ENCODE measurements around the gene ZNRF4.

The ZNRF4 gene

GRCh38 chr19:5444431-5444830 lies 10.8 kb upstream of the ZNRF4 start:
- DNase-seq (ENCODE audit: low read depth, low spot score): no peak
- Histone ChIP-seq H3K9ac (ENCODE audit: insufficient read length, low read depth) (no peak overlapping the region), H3K27me3 (ENCODE audit: insufficient read depth, insufficient read length) (peaks cover 2% of the 10 kb centered on the region), H3K4me1 (ENCODE audit: insufficient read depth, insufficient read length) (no peaks in the 10 kb centered on the region), H3K9me3 (ENCODE audit: insufficient read depth, low read length) (no peaks in the 10 kb centered on the region), H3K4me3 (ENCODE audit: insufficient read length, low read depth) (no peak overlapping the region), H3K36me3 (ENCODE audit: insufficient read depth, insufficient read length, low read length) (no peaks in the 10 kb centered on the region)
- TF ChIP-seq SUZ12 (IDR thresholded peaks at IDR 0.05; ENCODE audit: extremely low read depth, insufficient read depth, insufficient read length) (no peak), ZNF274 (IDR thresholded peaks at IDR 0.05; ENCODE audit: low read depth, low read length) (no peak), YY1 (IDR thresholded peaks at IDR 0.05; ENCODE audit: insufficient read depth, insufficient read length) (no peak)

- TF ChIP-seq YY1 (IDR thresholded peaks at IDR 0.05; ENCODE audit: insufficient read depth, insufficient read length) (no peak), ZNF274 (IDR thresholded peaks at IDR 0.05; ENCODE audit: low read depth, low read length) (no peak), SUZ12 (IDR thresholded peaks at IDR 0.05; ENCODE audit: extremely low read depth, insufficient read depth, insufficient read length) (no peak)
- H3K4me3 ChIP-seq (ENCODE audit: insufficient read length, low read depth): no peak overlapping the region
Measured at GRCh38 chr19:5445071-5445470, 10.1 kb upstream of the ZNRF4 start.

GRCh38 chr19:5445561-5446055 lies 9.6 kb upstream of the ZNRF4 start:
- Histone ChIP-seq H3K4me3 (ENCODE audit: insufficient read length, low read depth) (no peak overlapping the region), H3K27me3 (ENCODE audit: insufficient read depth, insufficient read length) (peaks cover 2% of the 10 kb centered on the region), H3K36me3 (ENCODE audit: insufficient read depth, insufficient read length, low read length) (no peaks in the 10 kb centered on the region), H3K9ac (ENCODE audit: insufficient read length, low read depth) (no peak overlapping the region), H3K9me3 (ENCODE audit: insufficient read depth, low read length) (no peaks in the 10 kb centered on the region), H3K4me1 (ENCODE audit: insufficient read depth, insufficient read length) (no peaks in the 10 kb centered on the region)
- DNase-seq (ENCODE audit: low read depth, low spot score): no peak
- TF ChIP-seq YY1 (IDR thresholded peaks at IDR 0.05; ENCODE audit: insufficient read depth, insufficient read length) (no peak), ZNF274 (IDR thresholded peaks at IDR 0.05; ENCODE audit: low read depth, low read length) (no peak), SUZ12 (IDR thresholded peaks at IDR 0.05; ENCODE audit: extremely low read depth, insufficient read depth, insufficient read length) (no peak)

More at GRCh38 chr19:5445071-5445470, 10.1 kb upstream of the ZNRF4 start:
- DNase-seq (ENCODE audit: low read depth, low spot score): no peak
- Histone ChIP-seq H3K27me3 (ENCODE audit: insufficient read depth, insufficient read length) (peaks cover 2% of the 10 kb centered on the region), H3K36me3 (ENCODE audit: insufficient read depth, insufficient read length, low read length) (no peaks in the 10 kb centered on the region), H3K4me1 (ENCODE audit: insufficient read depth, insufficient read length) (no peaks in the 10 kb centered on the region), H3K9ac (ENCODE audit: insufficient read length, low read depth) (no peak overlapping the region), H3K9me3 (ENCODE audit: insufficient read depth, low read length) (no peaks in the 10 kb centered on the region)

- peaks cover 2% of the 10 kb centered on the region for H3K27me3 ChIP-seq (ENCODE audit: insufficient read depth, insufficient read length)
- peaks cover 2% of the 10 kb centered on the region; the same call in 1 of the 2 replicates for H3K9me3 ChIP-seq (ENCODE audit: insufficient read depth, low read length)
- no peaks in the 10 kb centered on the region for H3K4me1 ChIP-seq (ENCODE audit: insufficient read depth, insufficient read length)
- no peak overlapping the region for H3K4me3 ChIP-seq (ENCODE audit: insufficient read length, low read depth)
- DNase-seq (ENCODE audit: low read depth, low spot score): no peak
- H3K36me3 ChIP-seq (ENCODE audit: insufficient read depth, insufficient read length, low read length): no peaks in the 10 kb centered on the region
- TF ChIP-seq SUZ12 (IDR thresholded peaks at IDR 0.05; ENCODE audit: extremely low read depth, insufficient read depth, insufficient read length): no peak
- TF ChIP-seq ZNF274 (IDR thresholded peaks at IDR 0.05; ENCODE audit: low read depth, low read length): no peak
- no peak for TF ChIP-seq YY1 (IDR thresholded peaks at IDR 0.05; ENCODE audit: insufficient read depth, insufficient read length)
- no peak overlapping the region for H3K9ac ChIP-seq (ENCODE audit: insufficient read length, low read depth)
Measured at GRCh38 chr19:5447700-5448311, 7.4 kb upstream of the ZNRF4 start.

DNA sequence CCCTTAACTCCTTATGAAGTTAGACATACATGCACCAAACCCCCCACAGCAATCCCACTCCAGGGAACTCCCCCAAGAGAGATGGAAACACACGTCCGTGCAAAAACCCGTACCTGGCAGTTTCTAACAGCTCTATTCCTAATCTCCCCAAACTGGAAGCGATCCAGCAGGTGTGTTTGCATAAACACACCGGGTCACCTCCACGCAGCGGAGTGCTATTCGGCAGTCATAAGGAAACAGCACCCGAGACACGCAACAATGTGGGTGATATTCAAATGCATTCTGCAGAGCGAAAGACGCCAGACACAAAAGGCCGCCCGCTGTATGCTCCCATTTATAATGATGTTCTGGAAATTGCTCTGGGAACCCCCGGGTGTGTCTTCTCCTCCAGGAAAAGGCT lies 6.8 kb upstream of the ZNRF4 start:
- Histone ChIP-seq H3K4me1 (ENCODE audit: insufficient read depth, insufficient read length) (no peaks in the 10 kb centered on the region), H3K27me3 (ENCODE audit: insufficient read depth, insufficient read length) (peaks cover 2% of the 10 kb centered on the region), H3K4me3 (ENCODE audit: insufficient read length, low read depth) (no peak overlapping the region), H3K9me3 (ENCODE audit: insufficient read depth, low read length) (peaks cover 6% of the 10 kb centered on the region; the same call in 1 of the 2 replicates), H3K36me3 (ENCODE audit: insufficient read depth, insufficient read length, low read length) (no peaks in the 10 kb centered on the region), H3K9ac (ENCODE audit: insufficient read length, low read depth) (no peak overlapping the region)
- TF ChIP-seq SUZ12 (IDR thresholded peaks at IDR 0.05; ENCODE audit: extremely low read depth, insufficient read depth, insufficient read length): no peak
- no peak for TF ChIP-seq YY1 (IDR thresholded peaks at IDR 0.05; ENCODE audit: insufficient read depth, insufficient read length)
- TF ChIP-seq ZNF274 (IDR thresholded peaks at IDR 0.05; ENCODE audit: low read depth, low read length): no peak
- DNase-seq (ENCODE audit: low read depth, low spot score): no peak

GRCh38 chr19:5450482-5451126 lies 4.6 kb upstream of the ZNRF4 start:
- TF ChIP-seq YY1 (IDR thresholded peaks at IDR 0.05; ENCODE audit: insufficient read depth, insufficient read length) (no peak), SUZ12 (IDR thresholded peaks at IDR 0.05; ENCODE audit: extremely low read depth, insufficient read depth, insufficient read length) (no peak), ZNF274 (IDR thresholded peaks at IDR 0.05; ENCODE audit: low read depth, low read length) (no peak)
- no peak overlapping the region for H3K4me3 ChIP-seq (ENCODE audit: insufficient read length, low read depth)
- no peak overlapping the region for H3K9ac ChIP-seq (ENCODE audit: insufficient read length, low read depth)
- H3K36me3 ChIP-seq (ENCODE audit: insufficient read depth, insufficient read length, low read length): no peaks in the 10 kb centered on the region
- no peaks in the 10 kb centered on the region for H3K4me1 ChIP-seq (ENCODE audit: insufficient read depth, insufficient read length)
- DNase-seq (ENCODE audit: low read depth, low spot score): no peak
- H3K9me3 ChIP-seq (ENCODE audit: insufficient read depth, low read length): peaks cover 6% of the 10 kb centered on the region; the same call in 1 of the 2 replicates
- peaks cover 2% of the 10 kb centered on the region for H3K27me3 ChIP-seq (ENCODE audit: insufficient read depth, insufficient read length)

DNA sequence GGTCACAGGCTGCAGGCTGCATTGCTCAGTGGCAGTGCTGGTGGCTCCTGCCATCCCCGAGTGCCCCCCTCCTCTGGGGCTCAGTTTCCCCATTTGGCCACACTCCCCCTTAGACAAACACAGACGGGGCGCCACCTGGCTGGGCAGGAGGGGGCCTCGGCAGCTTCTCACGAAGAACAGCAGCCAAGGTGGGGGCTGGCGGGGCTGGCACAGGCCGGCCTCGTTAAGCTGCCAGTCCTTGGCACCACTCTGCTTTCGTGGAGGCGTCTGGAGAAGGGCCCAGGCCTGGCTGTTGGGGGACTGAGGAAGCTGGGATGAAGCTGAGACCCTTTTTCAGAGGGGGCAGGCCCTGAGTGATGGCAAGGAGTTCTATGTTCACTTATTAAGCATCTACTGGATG lies 3.7 kb upstream of the ZNRF4 start:
- no peak for TF ChIP-seq YY1 (IDR thresholded peaks at IDR 0.05; ENCODE audit: insufficient read depth, insufficient read length)
- TF ChIP-seq SUZ12 (IDR thresholded peaks at IDR 0.05; ENCODE audit: extremely low read depth, insufficient read depth, insufficient read length): no peak
- TF ChIP-seq ZNF274 (IDR thresholded peaks at IDR 0.05; ENCODE audit: low read depth, low read length): no peak
- Histone ChIP-seq H3K9me3 (ENCODE audit: insufficient read depth, low read length) (peaks cover 6% of the 10 kb centered on the region; the same call in 1 of the 2 replicates), H3K4me3 (ENCODE audit: insufficient read length, low read depth) (no peak overlapping the region), H3K27me3 (ENCODE audit: insufficient read depth, insufficient read length) (peaks cover 2% of the 10 kb centered on the region), H3K4me1 (ENCODE audit: insufficient read depth, insufficient read length) (no peaks in the 10 kb centered on the region), H3K9ac (ENCODE audit: insufficient read length, low read depth) (no peak overlapping the region), H3K36me3 (ENCODE audit: insufficient read depth, insufficient read length, low read length) (no peaks in the 10 kb centered on the region)
- DNase-seq (ENCODE audit: low read depth, low spot score): no peak

All from NT2/D1 (cell line).